Measurements from ENCODE around the gene ZFYVE27. TPM values are rescaled to one million over a fixed set of nuclear protein-coding genes. Genes with fewer than 3 reads are reported as not detected.

ZFYVE27 gene
- total and polyA plus RNA-seq, 2 donors (not counting 3 experiments of a cell fraction or from before 2014, with no cell fraction given), result 16.3 to 24.2 TPM

- no peaks in the 10 kb centered on the region for H3K9me3 ChIP-seq (replicated peaks; ENCODE audit: control insufficient read depth, insufficient read depth, low read length)
- dilution Hi-C loops (cut with MboI; ENCODE audit: extremely low pct_ligation_motif_present, low sequenced_read_pairs), result no loop called here
- H3K4me2 ChIP-seq (ENCODE audit: insufficient read depth, low read length), result no peak overlapping the region
- no peak overlapping the region for H3K9ac ChIP-seq (replicated peaks; ENCODE audit: extremely low read depth, insufficient read depth, low read length)
- ChIA-PET POLR2A (no interaction called here), CTCF (interaction anchor here (1.7 kb wide), 1 partner anchor 31 kb away, joined by 8 read pairs; no protein-coding TSS in a partner anchor)
- H4K20me1 ChIP-seq (replicated peaks; ENCODE audit: control insufficient read depth, extremely low read depth, insufficient read depth, low read length), result no peaks in the 10 kb centered on the region
- no peak overlapping the region for H3K27ac ChIP-seq (ENCODE audit: insufficient read depth, low read depth, low read length)
- intact Hi-C loops (cut with micrococcal nuclease), result no loop called here
- H3K4me3 ChIP-seq (replicated peaks in 1 of 3; ENCODE audit: insufficient read depth in 1 of 3, low read depth in 1 of 3, low read length in 3 of 3), result no peak overlapping the region
- no peaks in the 10 kb centered on the region for H3K9me1 ChIP-seq (replicated peaks; ENCODE audit: control insufficient read depth, extremely low read depth, insufficient read depth, low read length)
- peaks cover 0 to 11% of the 10 kb centered on the region in 2 experiments for H3K36me3 ChIP-seq (ENCODE audit: control insufficient read depth in 2 of 2, extremely low read depth in 1 of 2, insufficient read depth in 2 of 2, low read length in 2 of 2)
- no TSS peak for BruUV-seq (replicated peaks)
- DNase-seq (ENCODE audit: low read depth, low spot score) (no peak), FAIRE-seq (no peak)
- TF ChIP-seq EZH2 (IDR thresholded peaks at IDR 0.05; ENCODE audit: borderline replicate concordance, low read depth, low read length, severe bottlenecking), result no peak
- no peak for TF ChIP-seq JUN (IDR thresholded peaks at IDR 0.05; ENCODE audit: borderline replicate concordance, insufficient read depth, insufficient read length, low read depth)
- TF ChIP-seq FOS (IDR thresholded peaks at IDR 0.05; ENCODE audit: borderline replicate concordance, insufficient read depth, low read length), result no peak
- TF ChIP-seq CTCF (IDR thresholded peaks at IDR 0.05; ENCODE audit: extremely low read depth in 1 of 2, insufficient read depth in 1 of 2, low read depth in 1 of 2, low read length in 2 of 2), result no peak
- no peak for TF ChIP-seq POLR2A (IDR thresholded peaks at IDR 0.05; ENCODE audit: low read depth, low read length)
- TF ChIP-seq MYC (IDR thresholded peaks at IDR 0.05; ENCODE audit: low read depth, low read length), result no peak
- no peak for TF ChIP-seq MAX (IDR thresholded peaks at IDR 0.05; ENCODE audit: insufficient read depth, insufficient read length)
- no peak for TF ChIP-seq GATA2 (IDR thresholded peaks at IDR 0.05; ENCODE audit: insufficient read depth, insufficient read length, low read depth, low read length)
- TF ChIP-seq POLR2AphosphoS5 (IDR thresholded peaks at IDR 0.05; ENCODE audit: insufficient read depth, low read depth, low read length), result no peak
- H3K27me3 ChIP-seq (ENCODE audit: control insufficient read depth in 2 of 2, insufficient read depth in 2 of 2, low read length in 2 of 2), result no peaks in the 10 kb centered on the region
- H3K4me1 ChIP-seq (ENCODE audit: control insufficient read depth, extremely low read depth, insufficient read depth, low read length), result peaks cover 8% of the 10 kb centered on the region
- H2AFZ ChIP-seq (ENCODE audit: low read depth, low read length), result no peak overlapping the region
- H3K79me2 ChIP-seq (ENCODE audit: control insufficient read depth, insufficient read depth, low read length), result peaks cover 27% of the 10 kb centered on the region
These were observed 3.7 kb downstream of the ZFYVE27 start for GRCh38 chr10:97740613-97741012.
